Neural crest cell (in vitro differentiated cells): ENCODE measurements around the gene LMAN2. TPM values are rescaled to one million over a fixed set of nuclear protein-coding genes. Genes with fewer than 3 reads are reported as not detected.
A peak's percentile ranks its signal among the peaks of the same experiment; 100 is the strongest.

Source experiments
- DNase-seq: peaks from one replicate; pipeline ENCODE4 v3.0.0; 2021; ENCODE audit warnings: low read depth, mixed read lengths, low spot score
- H3K27ac Mint-ChIP-seq: one replicate; pipeline ENCODE4 v1.8.0; 2021; ENCODE audit warnings: mild to moderate bottlenecking, mixed read lengths; ENCODE audit not compliant: unreplicated experiment
- H3K27me3 Mint-ChIP-seq: 2 replicates; pipeline ENCODE4 v1.8.0; 2021; ENCODE audit warnings: low read depth, mild to moderate bottlenecking, mixed read lengths
- H3K36me3 Mint-ChIP-seq: 2 replicates; pipeline ENCODE4 v1.8.0; 2021; ENCODE audit warnings: low read depth, mild to moderate bottlenecking, mixed read lengths
- H3K4me1 Mint-ChIP-seq: 2 replicates; pipeline ENCODE4 v1.8.0; 2021; ENCODE audit warnings: mixed read lengths
- H3K4me3 Mint-ChIP-seq: one replicate; pipeline ENCODE4 v1.8.0; 2021; ENCODE audit warnings: mild to moderate bottlenecking, mixed read lengths
- H3K9me3 Mint-ChIP-seq: 2 replicates; pipeline ENCODE4 v1.8.0; 2021; ENCODE audit warnings: mixed read lengths
- total RNA-seq: library from RNA; stranded (reverse); gene quantifications from 2 replicates; pipeline ENCODE4 v1.2.1, GENCODE V29; 2021
- TF ChIP-seq, protein P1 (sequence below): fragments of 200-600 bp; sonication (generic); conservative IDR thresholded peaks from 2 replicates; pipeline ENCODE4 v1.5.0; 2021; ENCODE audit warnings: antibody characterized with exemption, mild to moderate bottlenecking

Gene LMAN2
- total RNA-seq, 1 donor from 2014 or later, result 80.5 TPM

DNA sequence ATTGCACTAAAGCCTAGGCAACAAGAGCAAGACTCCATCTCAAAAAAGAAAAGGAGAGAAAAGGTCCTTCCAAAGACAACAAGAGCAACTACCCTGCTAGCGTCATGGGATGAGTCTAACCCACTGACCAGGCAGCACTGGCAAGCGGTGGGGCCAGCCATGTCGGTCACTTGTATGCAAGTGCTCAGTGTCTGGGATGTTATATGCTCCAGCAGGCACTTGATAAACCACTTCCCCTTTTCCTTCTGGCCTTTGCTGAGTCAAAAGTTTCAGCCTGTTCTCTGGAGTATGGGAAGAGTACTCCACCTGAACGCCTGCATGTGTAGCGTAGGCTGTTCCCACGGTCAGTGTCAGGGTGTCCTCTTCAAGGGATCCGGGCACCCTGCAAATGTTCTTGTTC lies 30.6 kb downstream of the LMAN2 start:
- H3K9me3 Mint-ChIP-seq, result peaks cover 3% of the 10 kb centered on the region
- H3K4me3 Mint-ChIP-seq, result no peak overlapping the region
- DNase-seq, result no peak
- H3K4me1 Mint-ChIP-seq, result peaks cover 4% of the 10 kb centered on the region
- H3K27ac Mint-ChIP-seq, result no peak overlapping the region
- H3K27me3 Mint-ChIP-seq, result no peaks in the 10 kb centered on the region
- TF ChIP-seq, protein P1, sequence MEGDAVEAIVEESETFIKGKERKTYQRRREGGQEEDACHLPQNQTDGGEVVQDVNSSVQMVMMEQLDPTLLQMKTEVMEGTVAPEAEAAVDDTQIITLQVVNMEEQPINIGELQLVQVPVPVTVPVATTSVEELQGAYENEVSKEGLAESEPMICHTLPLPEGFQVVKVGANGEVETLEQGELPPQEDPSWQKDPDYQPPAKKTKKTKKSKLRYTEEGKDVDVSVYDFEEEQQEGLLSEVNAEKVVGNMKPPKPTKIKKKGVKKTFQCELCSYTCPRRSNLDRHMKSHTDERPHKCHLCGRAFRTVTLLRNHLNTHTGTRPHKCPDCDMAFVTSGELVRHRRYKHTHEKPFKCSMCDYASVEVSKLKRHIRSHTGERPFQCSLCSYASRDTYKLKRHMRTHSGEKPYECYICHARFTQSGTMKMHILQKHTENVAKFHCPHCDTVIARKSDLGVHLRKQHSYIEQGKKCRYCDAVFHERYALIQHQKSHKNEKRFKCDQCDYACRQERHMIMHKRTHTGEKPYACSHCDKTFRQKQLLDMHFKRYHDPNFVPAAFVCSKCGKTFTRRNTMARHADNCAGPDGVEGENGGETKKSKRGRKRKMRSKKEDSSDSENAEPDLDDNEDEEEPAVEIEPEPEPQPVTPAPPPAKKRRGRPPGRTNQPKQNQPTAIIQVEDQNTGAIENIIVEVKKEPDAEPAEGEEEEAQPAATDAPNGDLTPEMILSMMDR, result no peak
- peaks cover 17% of the 10 kb centered on the region for H3K36me3 Mint-ChIP-seq

DNA sequence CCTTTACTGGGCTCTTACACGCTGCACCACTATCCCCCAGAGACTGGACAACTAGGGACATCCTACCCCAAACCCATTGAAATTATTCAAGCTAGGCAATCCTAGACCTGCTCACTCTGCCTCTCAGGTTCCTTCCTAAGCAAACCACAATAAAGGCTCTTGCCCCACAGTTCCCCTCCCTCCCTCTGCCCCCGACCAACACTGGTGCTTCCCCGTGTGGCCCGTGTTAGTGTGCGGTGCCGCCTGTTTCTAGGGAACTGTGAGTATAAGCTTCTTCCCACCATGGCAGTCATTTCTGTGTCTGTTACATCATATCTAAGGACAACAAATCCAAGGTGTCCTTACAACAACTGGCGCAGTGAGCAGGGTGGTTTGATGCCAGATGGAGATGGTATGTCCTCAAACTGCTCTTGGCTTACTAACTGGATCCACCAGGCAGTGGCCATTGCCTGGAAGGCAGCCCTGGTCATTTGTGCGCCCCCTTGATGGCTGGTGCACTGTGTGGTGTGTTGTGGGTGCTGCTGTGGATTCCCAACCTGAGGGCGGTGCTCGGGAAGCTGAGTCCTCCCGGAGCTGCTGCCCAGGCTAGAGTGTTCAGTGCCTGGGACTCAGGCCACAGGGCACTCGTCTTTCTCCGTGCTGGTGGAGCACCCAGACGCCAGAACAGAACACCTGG lies 31.4 kb downstream of the LMAN2 start:
- Mint-ChIP-seq H3K4me3 (no peak overlapping the region), H3K27ac (no peak overlapping the region), H3K27me3 (no peaks in the 10 kb centered on the region), H3K4me1 (peaks cover 4% of the 10 kb centered on the region), H3K36me3 (peaks cover 17% of the 10 kb centered on the region), H3K9me3 (peaks cover 3% of the 10 kb centered on the region)
- no peak for DNase-seq
- TF ChIP-seq, protein P1, result no peak

DNA sequence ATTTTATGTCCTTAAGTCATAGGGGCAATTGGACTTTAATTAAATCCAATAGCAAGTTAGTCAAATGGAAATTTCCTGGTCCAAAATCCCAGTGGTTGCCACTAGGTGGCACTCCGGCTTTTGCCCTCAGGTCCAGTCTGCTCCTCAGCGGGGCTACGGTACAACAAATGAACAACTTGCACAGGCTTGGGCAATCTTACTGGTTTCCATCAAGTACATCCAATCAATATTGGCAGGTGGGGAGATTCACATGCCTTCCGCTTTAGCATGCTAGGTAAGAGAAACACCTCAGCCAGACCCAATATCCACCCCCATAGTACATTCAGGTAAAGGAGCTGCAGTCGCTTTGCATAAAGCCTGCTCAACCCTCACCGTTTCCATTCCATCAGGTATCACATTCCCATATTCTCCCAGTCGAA lies 33.5 kb downstream of the LMAN2 start:
- H3K27me3 Mint-ChIP-seq, result no peaks in the 10 kb centered on the region
- peaks cover 3% of the 10 kb centered on the region for H3K9me3 Mint-ChIP-seq
- no peak overlapping the region for H3K27ac Mint-ChIP-seq
- H3K4me3 Mint-ChIP-seq, result peak overlapping the region; percentile 8
- DNase-seq, result peak; percentile 65
- TF ChIP-seq, protein P1, result peak; percentile 94
- H3K4me1 Mint-ChIP-seq, result peaks cover 10% of the 10 kb centered on the region
- peaks cover 15% of the 10 kb centered on the region for H3K36me3 Mint-ChIP-seq

DNA sequence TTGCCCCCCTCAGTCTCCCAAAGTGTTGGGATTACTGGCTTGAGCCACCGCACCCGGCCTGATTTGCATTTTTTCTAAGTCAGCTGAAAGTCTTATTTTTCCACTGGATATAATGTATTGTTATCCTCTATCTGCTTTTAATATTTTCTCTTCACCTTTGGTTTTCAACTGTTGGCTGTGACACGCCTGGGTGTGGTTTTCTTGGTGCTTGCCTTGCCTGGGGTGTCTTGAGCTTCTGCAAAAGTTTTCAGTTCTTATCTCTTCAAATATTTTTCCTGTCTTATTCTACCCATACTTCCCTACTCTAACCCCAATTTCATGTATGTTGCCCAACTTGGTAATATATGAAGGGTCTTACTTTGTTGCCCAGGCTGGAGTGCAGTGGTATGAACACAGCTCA lies 35.5 kb downstream of the LMAN2 start:
- Mint-ChIP-seq H3K9me3 (peaks cover 3% of the 10 kb centered on the region), H3K27me3 (no peaks in the 10 kb centered on the region), H3K36me3 (peaks cover 12% of the 10 kb centered on the region), H3K4me3 (peak overlapping the region; percentile 5), H3K27ac (no peak overlapping the region), H3K4me1 (peaks cover 17% of the 10 kb centered on the region)
- no peak for DNase-seq
- TF ChIP-seq, protein P1, result no peak

DNA sequence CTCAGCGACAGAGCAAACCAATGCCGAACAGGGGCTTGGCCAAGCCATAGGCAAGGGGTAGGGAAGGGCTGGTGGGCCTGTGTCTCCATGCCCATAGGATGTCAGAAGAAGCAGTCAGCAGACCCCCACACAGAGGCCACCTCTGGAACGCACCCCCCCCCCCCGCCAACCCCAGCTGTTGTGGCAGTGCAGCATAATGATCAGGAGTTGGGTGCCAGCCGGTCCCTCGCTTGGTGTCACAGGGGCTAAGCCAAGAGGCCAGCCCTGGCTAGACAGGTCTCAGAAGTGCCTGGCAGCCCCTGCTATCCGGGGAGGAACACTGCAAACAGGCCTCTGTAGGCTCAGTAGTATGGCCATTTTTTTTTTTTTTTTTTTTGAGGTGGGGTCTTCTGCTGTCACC lies 36.1 kb downstream of the LMAN2 start:
- Mint-ChIP-seq H3K27ac (no peak overlapping the region), H3K27me3 (no peaks in the 10 kb centered on the region), H3K36me3 (peaks cover 12% of the 10 kb centered on the region), H3K4me1 (peaks cover 22% of the 10 kb centered on the region), H3K9me3 (peaks cover 3% of the 10 kb centered on the region), H3K4me3 (no peak overlapping the region)
- TF ChIP-seq, protein P1, result no peak
- no peak for DNase-seq
